HG03342 (cell line): ENCODE measurements around the gene CACNA2D3.
"Not testable (repeated sequence)": the region's sequence is repeated elsewhere in the genome, so short reads cannot be mapped to it uniquely, and the experiment has no call there.

ENCODE experiments used
- ATAC-seq: cut with Tn5 transposase; IDR thresholded peaks from one replicate; pipeline ENCODE4 v1.9.1; 2021; ENCODE audit warnings: mild to moderate bottlenecking, moderate library complexity; ENCODE audit not compliant: unreplicated experiment

The CACNA2D3 gene

GRCh38 chr3:54970895-54971294, 848.5 kb downstream of the CACNA2D3 start:
- ATAC-seq, result no peak

GRCh38 chr3:54977439-54977838, 855.1 kb downstream of the CACNA2D3 start:
- no peak for ATAC-seq

GRCh38 chr3:54977946-54978345, 855.6 kb downstream of the CACNA2D3 start:
- ATAC-seq, result not testable (repeated sequence)

- no peak for ATAC-seq
Measured at GRCh38 chr3:54982807-54983206, 860.5 kb downstream of the CACNA2D3 start.

DNA sequence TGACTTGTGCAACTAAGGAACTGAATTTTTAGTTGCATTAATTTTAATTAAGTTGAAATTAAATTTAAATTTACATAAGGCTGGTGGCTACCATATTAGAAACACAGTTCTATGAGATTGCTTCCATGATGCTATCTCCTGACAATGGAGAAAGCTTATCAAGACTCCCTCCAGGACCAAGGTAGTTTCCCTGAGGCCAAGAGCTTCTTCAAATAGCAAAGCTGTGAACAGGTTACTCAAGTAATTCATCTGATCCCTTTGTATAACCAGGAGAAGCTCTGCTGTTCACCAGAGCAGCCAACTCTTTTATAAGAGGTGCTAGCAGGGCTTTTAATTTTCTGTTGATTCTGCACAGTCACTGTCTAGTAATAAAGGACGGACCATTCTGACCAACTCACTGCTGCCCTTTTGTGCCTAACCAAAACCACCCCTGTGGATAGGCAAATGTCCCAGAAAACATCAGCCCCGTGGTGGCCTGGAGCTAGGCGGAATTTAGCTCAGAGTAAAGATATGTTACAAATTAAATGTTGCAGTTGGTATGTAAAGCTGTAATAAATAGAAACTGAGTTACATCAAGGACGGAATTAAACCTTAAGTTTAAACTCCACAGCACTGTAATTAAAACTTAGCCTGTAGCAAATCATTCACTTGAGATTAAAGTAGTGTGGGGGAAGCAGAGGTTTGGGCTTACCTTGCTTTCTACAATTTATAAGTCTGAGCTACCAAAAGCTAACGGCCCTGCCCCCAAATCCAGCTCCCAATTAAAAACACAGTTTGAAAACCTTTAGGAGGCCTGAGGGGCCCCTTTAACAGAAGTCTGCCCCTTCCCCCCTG, 861.1 kb downstream of the CACNA2D3 start:
- ATAC-seq, result no peak

DNA sequence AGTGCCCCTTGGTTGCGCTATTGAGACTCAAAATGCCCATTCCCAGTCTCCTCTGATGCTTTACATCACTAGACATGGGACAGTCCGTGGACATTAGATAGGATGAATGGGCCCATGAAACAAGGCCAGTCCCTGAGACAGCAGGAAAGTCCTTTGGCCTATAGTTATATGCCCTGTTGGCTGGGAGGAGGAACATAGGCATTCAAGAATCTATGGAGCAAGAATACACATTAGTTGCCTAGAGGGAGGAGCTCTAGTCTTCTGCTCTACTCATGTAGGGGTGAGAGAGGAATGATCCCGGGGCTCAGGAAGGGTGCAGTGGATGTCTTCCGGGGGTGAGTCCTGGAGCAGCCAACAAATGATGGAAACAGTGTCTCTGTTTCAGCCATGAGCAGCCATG, 863.5 kb downstream of the CACNA2D3 start:
- no peak for ATAC-seq

GRCh38 chr3:54986294-54986693, 863.9 kb downstream of the CACNA2D3 start:
- ATAC-seq, result no peak

DNA sequence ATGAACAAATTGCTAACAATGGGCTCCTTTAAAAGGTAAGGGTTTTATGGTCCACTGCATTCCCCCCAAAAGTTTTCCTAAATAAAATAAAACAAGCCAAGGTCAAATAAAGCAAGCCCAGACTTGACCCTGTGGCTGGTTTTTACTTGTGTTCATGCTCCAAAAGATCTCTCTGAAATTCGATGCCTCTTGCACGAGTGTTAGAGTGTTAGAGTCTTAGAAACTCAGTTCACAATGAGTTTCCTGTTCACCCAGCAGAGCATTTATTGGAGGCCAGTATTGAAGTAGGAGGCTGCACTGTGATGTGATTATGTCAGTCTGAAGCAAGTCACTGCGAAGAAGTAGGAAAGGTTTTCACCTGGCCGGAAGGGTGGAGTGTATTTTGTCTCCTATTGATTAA, 865.4 kb downstream of the CACNA2D3 start:
- no peak for ATAC-seq

- no peak for ATAC-seq
Measured at GRCh38 chr3:54988302-54988837, 866.0 kb downstream of the CACNA2D3 start.

DNA sequence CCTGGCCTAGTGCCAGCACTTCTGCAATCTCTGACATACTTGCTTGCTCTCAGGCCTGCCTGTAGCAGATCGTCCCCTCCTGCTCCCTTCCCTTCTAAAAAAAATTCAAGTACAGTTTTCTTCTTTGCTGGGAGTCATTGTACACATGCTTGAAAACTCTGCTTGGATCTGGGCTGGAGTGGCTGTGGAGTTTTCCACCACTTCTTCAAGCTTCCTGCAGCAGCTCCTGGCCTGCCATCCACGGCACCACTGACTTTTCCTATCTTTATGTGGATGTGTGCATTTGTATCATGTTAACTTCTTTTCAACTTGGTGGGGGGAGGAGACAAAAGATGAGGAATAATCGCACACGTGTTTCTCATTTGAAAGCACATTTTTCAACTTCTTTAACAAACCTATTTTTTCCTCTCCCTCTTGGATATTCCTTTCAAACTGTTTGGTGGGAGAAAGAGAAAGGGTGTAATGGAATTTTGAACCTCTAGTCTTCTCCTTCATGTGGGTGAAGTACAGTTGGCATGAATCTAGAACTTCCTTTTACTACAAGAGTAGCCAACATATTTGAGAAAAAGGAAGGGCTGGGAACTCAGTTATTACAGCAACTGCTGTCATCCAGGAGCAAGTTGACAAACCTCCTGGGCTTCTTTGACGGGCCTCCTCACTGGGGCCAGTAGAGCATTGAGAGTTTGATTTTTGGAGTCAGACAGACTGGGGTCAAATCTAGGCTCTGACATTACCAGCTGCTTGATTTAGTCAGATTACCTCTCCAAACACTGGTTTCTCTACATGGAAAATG, 866.7 kb downstream of the CACNA2D3 start:
- no peak for ATAC-seq

DNA sequence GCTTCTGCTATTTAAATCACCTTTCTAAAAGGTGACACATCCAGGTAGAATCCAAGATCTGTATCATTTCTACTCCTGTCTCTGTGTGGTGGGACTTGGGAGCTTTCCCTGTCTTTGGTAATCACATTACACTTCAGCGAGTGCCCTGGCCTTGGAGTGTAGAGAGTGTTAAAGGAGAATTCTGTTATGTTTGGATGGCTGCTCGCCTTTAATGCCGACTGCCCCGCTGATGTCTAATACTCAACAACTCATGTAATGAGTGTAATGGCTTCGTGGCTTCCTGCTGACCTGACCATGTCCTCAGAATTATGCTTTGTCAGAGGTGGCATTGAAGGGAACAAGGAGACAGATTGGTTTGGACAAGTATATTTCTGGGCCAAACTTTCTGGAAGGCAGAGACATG, 871.8 kb downstream of the CACNA2D3 start:
- no peak for ATAC-seq

DNA sequence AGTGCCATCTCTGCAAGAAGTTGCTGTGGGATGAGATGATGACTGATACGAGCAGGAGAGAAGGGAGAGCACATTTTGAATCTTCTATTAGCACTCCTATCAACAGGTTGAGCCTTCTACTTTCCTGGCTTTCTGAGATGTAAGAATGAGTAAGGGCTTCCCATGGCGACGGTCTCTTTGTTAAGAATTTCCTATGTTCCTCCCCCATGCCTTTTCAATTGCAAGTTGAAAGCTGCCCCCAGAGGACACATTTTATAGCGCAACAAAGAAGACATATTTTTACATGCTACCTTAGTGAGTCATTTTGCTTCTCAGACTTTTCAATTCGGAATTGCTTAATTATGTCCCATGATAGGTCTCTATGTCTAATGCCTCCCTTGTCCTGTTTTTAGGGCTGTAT, 876.8 kb downstream of the CACNA2D3 start:
- ATAC-seq, result no peak

DNA sequence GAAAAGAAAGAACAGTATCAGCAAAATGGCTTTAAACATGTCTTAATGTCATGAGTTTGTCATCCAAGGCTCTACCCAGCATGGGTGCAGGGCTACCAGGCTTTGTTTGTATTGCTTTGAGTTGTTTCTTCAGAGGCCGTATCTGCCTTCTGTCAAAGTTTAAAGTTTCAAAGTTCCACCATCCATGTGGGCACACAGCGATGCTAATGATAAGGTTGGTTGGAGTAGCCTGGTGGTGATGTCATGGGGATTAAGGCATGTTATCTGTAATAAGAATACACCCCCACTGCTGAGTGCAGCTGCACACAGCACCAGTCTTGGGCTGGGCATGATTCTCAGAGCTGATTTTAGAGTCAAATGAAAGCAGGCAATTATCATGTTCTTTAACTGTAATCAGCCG, 877.5 kb downstream of the CACNA2D3 start:
- ATAC-seq, result no peak

DNA sequence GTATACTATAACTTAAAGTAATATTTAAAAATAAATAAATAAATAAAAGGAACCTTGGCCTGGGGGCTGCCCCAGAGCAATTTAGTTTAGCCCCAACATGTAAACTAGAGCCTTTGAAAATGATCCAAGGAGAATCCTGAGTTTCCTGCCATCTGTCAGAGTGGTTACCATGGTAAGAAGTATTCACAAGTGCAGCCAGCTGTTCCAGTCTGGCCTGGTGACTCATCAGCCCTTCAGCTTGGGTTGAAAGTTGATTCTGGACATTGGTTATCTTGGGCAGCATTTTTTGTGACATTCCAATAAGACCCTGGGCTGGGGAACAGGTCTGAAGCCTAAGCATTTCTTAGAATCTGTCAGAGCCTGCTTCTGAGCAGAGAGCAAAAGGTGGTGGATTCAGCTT, 878.2 kb downstream of the CACNA2D3 start:
- no peak for ATAC-seq

DNA sequence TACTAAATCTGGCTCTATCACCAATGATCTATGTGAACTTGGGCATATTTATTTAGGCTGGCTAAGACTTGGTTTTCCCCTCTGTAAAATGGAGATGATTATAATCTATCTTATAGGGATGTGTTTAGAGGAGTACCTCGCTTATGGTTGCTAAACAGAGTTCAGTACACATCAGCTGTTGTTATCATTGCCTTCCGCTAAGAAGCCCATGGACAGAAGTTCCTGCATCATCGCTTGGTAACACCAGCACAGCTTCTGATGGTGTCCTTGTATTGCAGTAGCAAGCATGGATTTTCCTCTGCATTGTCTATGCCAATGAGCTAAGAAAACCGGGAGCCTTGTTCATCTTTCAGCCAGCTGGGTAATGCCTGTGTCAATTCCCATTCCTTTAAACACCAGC, 878.6 kb downstream of the CACNA2D3 start:
- ATAC-seq, result no peak

DNA sequence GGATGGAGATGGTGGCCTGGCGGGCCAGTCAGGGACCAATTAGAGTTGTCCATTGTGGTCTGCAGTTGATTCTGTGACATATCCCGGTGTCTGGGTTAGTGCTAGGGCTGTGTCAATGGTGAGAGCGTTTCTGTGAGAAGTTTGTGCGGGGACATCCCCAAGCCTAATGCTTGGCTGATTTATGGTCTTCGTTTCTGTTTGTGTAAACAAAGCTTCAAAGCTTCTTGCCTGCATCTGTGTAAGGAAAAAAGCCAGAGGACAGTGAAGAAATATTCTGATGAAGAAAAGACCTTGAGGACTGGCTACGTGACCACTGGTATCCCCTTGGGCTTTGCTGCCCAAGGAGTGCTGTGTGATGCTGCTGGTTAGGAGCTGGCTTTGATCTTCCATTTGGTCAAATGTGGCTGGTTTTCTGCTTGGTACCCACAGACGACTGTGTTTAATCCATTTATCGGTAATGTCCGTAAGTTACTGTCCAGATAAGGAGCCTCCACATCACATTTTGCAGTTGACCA, 880.1 kb downstream of the CACNA2D3 start:
- ATAC-seq, result no peak

DNA sequence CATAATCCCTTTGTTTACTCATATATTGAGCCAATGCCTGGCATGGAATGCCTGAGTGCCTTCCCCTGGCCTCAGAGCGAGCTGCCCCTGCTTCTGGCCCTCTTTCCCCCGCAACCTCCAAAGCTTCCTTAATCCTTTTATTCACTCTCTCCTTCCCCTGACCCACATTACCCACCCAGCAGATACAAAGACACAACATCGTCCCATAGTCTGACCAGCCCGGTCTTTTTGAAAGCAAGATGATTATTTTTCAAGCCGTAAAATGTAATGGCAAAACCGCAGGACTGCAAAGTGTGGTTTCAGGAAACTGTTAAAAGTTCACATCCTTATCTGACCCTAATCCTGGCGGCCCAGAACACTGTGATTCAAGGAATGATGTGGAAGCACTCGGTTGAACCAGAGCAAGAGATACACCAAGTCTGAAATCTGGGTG, 883.9 kb downstream of the CACNA2D3 start:
- ATAC-seq, result no peak

DNA sequence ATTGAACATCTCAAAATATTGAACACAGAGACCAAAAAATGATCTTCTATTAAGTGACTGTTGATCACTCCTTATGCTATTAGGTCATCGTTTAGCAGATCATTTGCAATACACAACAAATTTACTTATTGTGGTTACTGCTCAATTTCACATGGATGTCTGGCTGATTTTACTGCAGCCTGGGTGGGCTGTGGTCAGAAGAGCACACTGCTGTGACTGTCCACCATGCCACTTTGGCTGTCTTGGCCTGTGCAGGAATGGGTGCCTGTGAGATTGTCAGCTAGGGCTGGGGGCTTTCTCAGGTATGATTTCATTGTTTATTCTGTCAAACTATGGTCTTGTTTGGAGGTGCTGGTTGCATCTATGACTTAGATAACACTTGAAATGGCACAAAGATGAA, 885.6 kb downstream of the CACNA2D3 start:
- no peak for ATAC-seq

GRCh38 chr3:55009372-55009771, 887.0 kb downstream of the CACNA2D3 start:
- no peak for ATAC-seq

GRCh38 chr3:55012091-55012490, 889.7 kb downstream of the CACNA2D3 start:
- ATAC-seq, result no peak

DNA sequence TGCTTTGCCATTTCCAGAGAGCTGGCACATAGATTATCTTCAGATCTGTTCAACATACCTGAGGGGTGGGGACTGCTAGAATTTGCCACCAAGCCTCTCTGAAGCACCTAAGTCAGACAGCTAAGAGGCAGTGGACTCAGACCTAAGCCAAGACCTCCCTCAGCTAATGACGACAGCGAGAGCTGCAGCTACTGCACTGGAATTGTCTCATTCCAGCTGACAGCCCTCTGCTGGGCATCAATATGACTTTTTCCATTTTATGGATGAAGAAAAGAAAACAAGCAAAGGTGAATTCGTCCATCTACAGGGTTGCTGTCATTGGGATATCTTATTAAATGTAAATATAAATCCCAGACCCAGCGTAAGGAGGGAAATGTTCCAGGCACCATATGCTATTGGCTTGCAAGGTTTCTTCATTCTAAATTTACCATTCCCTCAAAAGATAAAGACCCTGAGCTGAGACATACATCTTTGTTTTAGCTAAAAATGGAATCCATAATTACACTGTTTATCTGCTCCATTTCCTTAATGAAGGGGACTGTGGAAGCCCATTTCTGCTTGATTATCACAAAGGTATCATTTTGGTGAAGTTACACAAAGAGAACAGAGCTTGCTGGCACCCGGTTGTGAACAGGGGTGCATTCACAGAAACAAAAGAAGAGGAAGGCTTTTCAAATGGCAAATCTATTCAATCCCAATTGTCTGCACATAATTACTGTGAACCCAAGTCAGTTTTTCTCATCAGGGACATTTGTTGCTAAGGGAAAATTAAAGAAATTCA, 891.0 kb downstream of the CACNA2D3 start:
- ATAC-seq, result no peak
